ENCODE results near the gene PPP2R3A. TPM values are rescaled to one million over a fixed set of nuclear protein-coding genes. Genes with fewer than 3 reads are reported as not detected.

PPP2R3A gene
- polyA plus RNA-seq, 1 experiment = 7.4 TPM

DNA sequence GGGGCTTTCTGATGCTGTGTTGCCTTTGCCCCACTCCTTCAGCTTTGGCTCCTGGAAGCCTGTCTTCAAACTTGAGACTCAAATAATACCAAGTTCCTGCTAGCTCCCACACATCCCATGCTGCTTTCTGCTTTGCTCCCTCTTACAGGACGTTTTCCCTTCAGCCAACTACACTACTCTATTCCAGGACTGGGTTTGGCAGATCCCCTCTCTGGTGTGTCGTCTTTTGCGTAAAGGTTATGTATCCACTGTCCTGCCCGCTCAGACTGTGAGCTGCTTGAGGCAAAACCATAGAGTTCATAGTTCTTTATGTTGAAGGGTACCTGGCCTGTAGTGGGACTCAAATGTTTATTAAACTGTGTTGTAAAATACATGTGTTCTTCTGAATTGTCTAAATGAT, 25.4 kb downstream of the PPP2R3A start:
- DNase-seq (ENCODE audit: low read depth) = no peak
- TF ChIP-seq, protein P1, sequence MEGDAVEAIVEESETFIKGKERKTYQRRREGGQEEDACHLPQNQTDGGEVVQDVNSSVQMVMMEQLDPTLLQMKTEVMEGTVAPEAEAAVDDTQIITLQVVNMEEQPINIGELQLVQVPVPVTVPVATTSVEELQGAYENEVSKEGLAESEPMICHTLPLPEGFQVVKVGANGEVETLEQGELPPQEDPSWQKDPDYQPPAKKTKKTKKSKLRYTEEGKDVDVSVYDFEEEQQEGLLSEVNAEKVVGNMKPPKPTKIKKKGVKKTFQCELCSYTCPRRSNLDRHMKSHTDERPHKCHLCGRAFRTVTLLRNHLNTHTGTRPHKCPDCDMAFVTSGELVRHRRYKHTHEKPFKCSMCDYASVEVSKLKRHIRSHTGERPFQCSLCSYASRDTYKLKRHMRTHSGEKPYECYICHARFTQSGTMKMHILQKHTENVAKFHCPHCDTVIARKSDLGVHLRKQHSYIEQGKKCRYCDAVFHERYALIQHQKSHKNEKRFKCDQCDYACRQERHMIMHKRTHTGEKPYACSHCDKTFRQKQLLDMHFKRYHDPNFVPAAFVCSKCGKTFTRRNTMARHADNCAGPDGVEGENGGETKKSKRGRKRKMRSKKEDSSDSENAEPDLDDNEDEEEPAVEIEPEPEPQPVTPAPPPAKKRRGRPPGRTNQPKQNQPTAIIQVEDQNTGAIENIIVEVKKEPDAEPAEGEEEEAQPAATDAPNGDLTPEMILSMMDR (IDR thresholded peaks at IDR 0.05; ENCODE audit: insufficient read depth, low read depth, low read length) = no peak
- H3K4me3 ChIP-seq (ENCODE audit: low read depth, low read length) = no peak overlapping the region
- no peaks in the 10 kb centered on the region for H3K36me3 ChIP-seq (ENCODE audit: control insufficient read depth, insufficient read depth, low read length)
- ChIA-PET POLR2A (no interaction called here), CTCF (no interaction called here)
- no peaks in the 10 kb centered on the region for H3K27me3 ChIP-seq (ENCODE audit: control insufficient read depth, insufficient read depth, low read length)

DNA sequence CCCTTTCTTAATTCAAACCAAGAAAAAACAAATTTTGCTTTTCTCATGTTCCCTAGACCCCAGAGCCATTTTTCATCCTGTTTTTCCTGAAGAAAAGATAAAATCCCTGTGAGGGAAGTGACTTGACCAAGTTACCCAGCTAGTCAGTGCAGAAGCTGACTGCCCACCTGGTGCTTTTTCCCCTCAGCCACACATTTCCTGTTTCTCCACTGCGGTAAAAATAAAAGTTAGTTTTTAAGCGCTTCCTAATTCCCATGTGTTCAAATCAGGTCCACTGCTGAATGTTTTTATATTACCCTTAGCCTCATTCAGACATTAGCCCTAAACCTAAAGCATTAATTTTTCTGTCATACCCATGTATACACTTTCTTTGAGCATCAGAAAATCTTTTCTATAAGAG, 26.1 kb downstream of the PPP2R3A start:
- Histone ChIP-seq H3K4me3 (ENCODE audit: low read depth, low read length) (no peak overlapping the region), H3K36me3 (ENCODE audit: control insufficient read depth, insufficient read depth, low read length) (no peaks in the 10 kb centered on the region), H3K27me3 (ENCODE audit: control insufficient read depth, insufficient read depth, low read length) (no peaks in the 10 kb centered on the region)
- ChIA-PET POLR2A (no interaction called here), CTCF (no interaction called here)
- no peak for DNase-seq (ENCODE audit: low read depth)
- TF ChIP-seq, protein P1 (IDR thresholded peaks at IDR 0.05; ENCODE audit: insufficient read depth, low read depth, low read length) = no peak

DNA sequence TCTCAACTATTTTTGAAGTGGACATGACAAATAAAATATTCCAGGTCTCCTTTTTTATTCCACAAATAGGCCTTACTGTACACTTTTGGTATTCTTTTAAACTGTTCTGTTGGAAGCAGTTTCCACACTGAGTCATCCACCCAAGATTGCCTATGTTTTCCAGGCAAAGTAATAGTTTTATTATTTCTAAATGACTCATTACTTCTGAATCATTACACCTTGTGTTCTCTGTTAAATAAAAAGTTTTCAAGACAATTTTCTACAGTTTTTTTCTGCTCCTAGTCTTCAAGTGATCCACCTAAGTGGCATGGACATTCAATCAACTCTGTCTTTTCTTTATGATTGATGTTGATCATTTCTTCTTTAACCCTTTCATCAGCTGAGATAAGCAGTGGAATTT, 26.5 kb downstream of the PPP2R3A start:
- POLR2A ChIA-PET = no interaction called here
- peak; percentile 76 for DNase-seq (ENCODE audit: low read depth)
- Histone ChIP-seq H3K36me3 (ENCODE audit: control insufficient read depth, insufficient read depth, low read length) (no peaks in the 10 kb centered on the region), H3K27me3 (ENCODE audit: control insufficient read depth, insufficient read depth, low read length) (no peaks in the 10 kb centered on the region), H3K4me3 (ENCODE audit: low read depth, low read length) (no peak overlapping the region)
- CTCF ChIA-PET = no interaction called here
- TF ChIP-seq, protein P1 (IDR thresholded peaks at IDR 0.05; ENCODE audit: insufficient read depth, low read depth, low read length) = no peak

DNA sequence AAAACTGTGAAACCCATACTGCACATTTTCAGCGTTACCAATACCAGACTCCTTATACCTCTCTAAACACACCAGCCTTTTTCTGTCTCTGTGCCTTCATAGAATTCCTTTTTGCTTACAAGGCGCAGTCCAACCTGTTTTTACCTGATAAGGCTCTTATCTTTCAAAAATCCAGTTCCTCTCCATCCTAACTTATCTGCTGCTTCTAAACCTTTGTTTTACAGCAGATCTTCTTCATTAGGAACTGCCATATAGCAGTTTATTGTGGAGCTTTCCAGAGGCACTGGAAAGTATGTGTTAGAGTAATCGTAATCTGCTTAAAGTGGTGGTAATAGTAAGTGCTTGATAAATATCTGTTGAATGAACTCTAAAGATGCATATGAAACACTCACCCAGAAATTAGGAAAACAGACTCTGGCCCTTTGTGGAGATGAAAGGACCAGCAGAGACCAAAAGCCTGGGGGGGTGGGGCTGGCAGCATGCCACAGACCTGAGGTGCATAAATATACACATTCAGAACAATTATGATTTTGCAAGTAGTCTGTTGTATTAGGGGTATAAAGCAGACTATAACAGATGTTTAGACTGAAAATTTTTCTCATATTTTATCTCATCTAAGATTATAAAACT, 29.3 kb downstream of the PPP2R3A start:
- TF ChIP-seq, protein P1 (IDR thresholded peaks at IDR 0.05; ENCODE audit: insufficient read depth, low read depth, low read length) = no peak
- Histone ChIP-seq H3K27me3 (ENCODE audit: control insufficient read depth, insufficient read depth, low read length) (no peaks in the 10 kb centered on the region), H3K36me3 (ENCODE audit: control insufficient read depth, insufficient read depth, low read length) (no peaks in the 10 kb centered on the region), H3K4me3 (ENCODE audit: low read depth, low read length) (no peak overlapping the region)
- POLR2A ChIA-PET = no interaction called here
- no peak for DNase-seq (ENCODE audit: low read depth)
- CTCF ChIA-PET = no interaction called here

DNA sequence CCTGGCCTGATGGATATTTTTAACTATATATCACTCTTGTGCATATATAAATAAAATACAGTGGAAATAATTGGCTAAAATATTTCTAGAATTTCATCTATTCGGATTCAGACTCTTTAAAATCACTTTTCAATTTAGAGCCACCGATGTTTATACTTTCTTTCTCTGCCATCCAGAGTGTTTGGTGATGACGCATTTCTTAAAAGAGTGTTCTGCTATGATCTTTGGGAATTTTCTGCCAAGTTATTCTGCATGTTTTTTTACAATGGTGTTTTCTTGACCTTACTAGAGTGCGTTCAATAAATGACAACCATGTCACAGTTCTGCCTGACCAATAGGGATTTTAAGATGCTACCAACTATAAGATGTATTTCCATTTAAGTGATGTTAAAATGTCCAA, 30.2 kb downstream of the PPP2R3A start:
- CTCF ChIA-PET = interaction anchor here (0.6 to 1.1 kb wide), 2 partner anchors 39 to 90 kb away, joined by 3 read pairs; no protein-coding TSS in a partner anchor
- DNase-seq (ENCODE audit: low read depth) = no peak
- Histone ChIP-seq H3K27me3 (ENCODE audit: control insufficient read depth, insufficient read depth, low read length) (no peaks in the 10 kb centered on the region), H3K4me3 (ENCODE audit: low read depth, low read length) (no peak overlapping the region), H3K36me3 (ENCODE audit: control insufficient read depth, insufficient read depth, low read length) (no peaks in the 10 kb centered on the region)
- TF ChIP-seq, protein P1 (IDR thresholded peaks at IDR 0.05; ENCODE audit: insufficient read depth, low read depth, low read length) = no peak
- POLR2A ChIA-PET = no interaction called here

Measured in BJ (cell line).